AG09319 (cell line): ENCODE measurements around the gene TIE1.

Source experiments
- DNase-seq: peaks from one replicate; pipeline ENCODE4 v3.0.0-alpha.2; 2010; ENCODE audit warnings: low read depth; ENCODE audit errors: extremely low read depth
- TF ChIP-seq, protein P1 (sequence below): IDR thresholded peaks from 2 replicates; pipeline ENCODE4 v1.5.1; 2011; ENCODE audit warnings: low read depth, mild to moderate bottlenecking, inconsistent platforms, low read length, moderate library complexity

The TIE1 gene

DNA sequence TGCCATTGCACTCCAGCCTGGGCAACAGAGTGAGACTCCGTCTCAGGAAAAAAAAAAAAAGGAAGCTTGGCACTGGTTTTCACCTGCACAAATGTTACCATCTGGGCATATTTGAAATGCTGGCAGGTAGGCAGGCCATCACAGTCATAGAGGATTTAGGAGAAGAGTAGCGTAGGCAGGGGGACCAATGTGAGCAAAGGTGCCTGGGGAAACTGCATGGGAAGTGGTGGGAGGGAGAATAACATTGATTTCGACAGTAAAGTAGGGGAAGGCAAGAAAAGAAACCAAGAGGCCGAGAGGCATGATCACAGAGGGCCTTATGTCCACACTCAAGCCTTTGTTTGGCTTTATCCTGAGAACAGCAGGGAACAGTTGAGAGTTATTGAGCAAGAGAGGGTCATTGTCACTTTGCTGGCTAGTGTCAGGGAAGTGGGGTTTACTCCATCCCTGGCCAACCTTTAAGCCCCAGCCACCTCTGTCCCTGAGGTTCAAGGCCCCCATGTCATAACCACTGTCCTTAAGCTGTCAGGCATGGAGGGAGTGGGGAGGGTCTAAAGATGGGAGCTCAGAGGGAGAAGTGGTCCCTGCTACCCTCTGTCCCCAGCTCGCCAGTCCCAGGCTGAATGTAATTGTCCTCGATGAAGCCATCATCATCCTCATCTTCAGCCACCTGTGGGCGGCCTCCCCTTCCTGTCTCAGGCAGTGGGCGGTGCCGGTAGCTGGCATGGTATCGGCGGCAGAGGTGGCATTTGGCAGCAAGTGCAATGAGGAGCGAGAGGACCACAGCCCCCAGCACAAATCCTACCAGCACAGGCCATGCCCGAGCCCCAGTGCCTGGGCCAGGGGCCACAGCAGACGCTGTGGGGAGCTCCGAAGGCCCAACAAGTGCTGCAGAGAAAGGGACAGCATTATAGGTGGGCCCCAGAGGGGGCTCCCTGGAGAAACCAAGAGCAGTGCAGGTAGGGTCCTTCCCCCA is 18.3 kb upstream of the TIE1 start:
- no peak for DNase-seq
- TF ChIP-seq, protein P1, sequence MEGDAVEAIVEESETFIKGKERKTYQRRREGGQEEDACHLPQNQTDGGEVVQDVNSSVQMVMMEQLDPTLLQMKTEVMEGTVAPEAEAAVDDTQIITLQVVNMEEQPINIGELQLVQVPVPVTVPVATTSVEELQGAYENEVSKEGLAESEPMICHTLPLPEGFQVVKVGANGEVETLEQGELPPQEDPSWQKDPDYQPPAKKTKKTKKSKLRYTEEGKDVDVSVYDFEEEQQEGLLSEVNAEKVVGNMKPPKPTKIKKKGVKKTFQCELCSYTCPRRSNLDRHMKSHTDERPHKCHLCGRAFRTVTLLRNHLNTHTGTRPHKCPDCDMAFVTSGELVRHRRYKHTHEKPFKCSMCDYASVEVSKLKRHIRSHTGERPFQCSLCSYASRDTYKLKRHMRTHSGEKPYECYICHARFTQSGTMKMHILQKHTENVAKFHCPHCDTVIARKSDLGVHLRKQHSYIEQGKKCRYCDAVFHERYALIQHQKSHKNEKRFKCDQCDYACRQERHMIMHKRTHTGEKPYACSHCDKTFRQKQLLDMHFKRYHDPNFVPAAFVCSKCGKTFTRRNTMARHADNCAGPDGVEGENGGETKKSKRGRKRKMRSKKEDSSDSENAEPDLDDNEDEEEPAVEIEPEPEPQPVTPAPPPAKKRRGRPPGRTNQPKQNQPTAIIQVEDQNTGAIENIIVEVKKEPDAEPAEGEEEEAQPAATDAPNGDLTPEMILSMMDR = no peak

GRCh38 chr1:43284065-43284464 is 16.7 kb upstream of the TIE1 start:
- DNase-seq = no peak
- TF ChIP-seq, protein P1 = no peak

DNA sequence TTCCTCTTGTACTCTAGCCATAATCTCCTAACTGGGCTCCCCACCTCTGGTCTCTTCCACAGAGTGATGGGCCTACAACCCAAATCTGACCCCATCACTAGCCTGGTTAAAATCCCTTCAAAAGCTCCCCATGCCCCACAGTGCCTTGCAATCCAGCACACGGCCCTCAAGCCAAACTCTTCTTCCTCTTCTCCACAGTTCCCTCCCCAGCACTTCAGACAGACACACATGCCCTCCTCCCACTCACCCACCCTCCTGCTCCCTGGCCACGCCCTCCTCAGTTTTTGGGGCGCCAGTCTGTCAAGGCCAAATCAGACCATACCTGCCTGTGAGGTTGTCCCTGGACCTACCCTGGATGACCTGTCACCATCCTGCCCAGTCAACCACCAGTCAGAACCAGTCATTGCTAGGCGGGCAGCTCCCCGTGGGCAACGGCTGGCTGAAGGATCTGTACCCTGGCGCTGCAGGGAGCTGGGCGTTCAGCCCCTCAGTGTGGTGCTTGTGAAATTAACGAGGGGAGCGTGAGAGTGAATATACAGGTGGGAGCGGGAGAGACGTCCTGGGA is 16.2 kb upstream of the TIE1 start:
- TF ChIP-seq, protein P1 = no peak
- DNase-seq = no peak

GRCh38 chr1:43285269-43285990 is 15.4 kb upstream of the TIE1 start, which contains the start of gene C1orf210:
C1orf210 (minus strand) TSS chr1:43285581; CDS start chr1:43283270, 2,311 bp downstream.
- TF ChIP-seq, protein P1 = no peak
- DNase-seq = no peak

- TF ChIP-seq, protein P1 = no peak
- DNase-seq = no peak
Observed at GRCh38 chr1:43286115-43286514, 14.7 kb upstream of the TIE1 start.

GRCh38 chr1:43286533-43286932 is 14.2 kb upstream of the TIE1 start:
- DNase-seq = no peak
- TF ChIP-seq, protein P1 = no peak
